Activated T-helper 17 cell treated with anti-CD3 and anti-CD28 coated beads, Interleukin-2, amount 50 U/mL, for 72 hours (primary cell): Measurements from ENCODE around the gene SYT13. TPM values are rescaled to one million over a fixed set of nuclear protein-coding genes. Genes with fewer than 3 reads are reported as not detected.
"Not testable (repeated sequence)": the region's sequence is repeated elsewhere in the genome, so short reads cannot be mapped to it uniquely, and the experiment has no call there.

Experiments used
- ATAC-seq: fragments of 150-1000 bp; cut with Tn5 transposase; replicated peaks from 2 replicates; pipeline ENCODE4 v1.10.0; 2021; ENCODE audit warnings: mild to moderate bottlenecking, moderate library complexity
- H3K27ac Mint-ChIP-seq: one replicate; pipeline ENCODE4 v1.8.0; 2022; ENCODE audit warnings: mixed read lengths
- H3K27me3 Mint-ChIP-seq: one replicate; pipeline ENCODE4 v1.8.0; 2022; ENCODE audit warnings: mixed read lengths
- H3K36me3 Mint-ChIP-seq: one replicate; pipeline ENCODE4 v1.8.0; 2022; ENCODE audit warnings: low read depth, mild to moderate bottlenecking, mixed read lengths
- H3K4me1 Mint-ChIP-seq: one replicate; pipeline ENCODE4 v1.8.0; 2022; ENCODE audit warnings: mixed read lengths
- H3K4me3 Mint-ChIP-seq: one replicate; pipeline ENCODE4 v1.8.0; 2022; ENCODE audit warnings: mild to moderate bottlenecking, mixed read lengths
- H3K9me3 Mint-ChIP-seq: one replicate; pipeline ENCODE4 v1.8.0; 2022; ENCODE audit warnings: mixed read lengths
- total RNA-seq, 2 donors: library from RNA; stranded (reverse); gene quantifications; one replicate each; pipeline ENCODE4 v1.2.3, GENCODE V29; 2022

The SYT13 gene
- total RNA-seq, 2 donors from 2014 or later: not detected

DNA sequence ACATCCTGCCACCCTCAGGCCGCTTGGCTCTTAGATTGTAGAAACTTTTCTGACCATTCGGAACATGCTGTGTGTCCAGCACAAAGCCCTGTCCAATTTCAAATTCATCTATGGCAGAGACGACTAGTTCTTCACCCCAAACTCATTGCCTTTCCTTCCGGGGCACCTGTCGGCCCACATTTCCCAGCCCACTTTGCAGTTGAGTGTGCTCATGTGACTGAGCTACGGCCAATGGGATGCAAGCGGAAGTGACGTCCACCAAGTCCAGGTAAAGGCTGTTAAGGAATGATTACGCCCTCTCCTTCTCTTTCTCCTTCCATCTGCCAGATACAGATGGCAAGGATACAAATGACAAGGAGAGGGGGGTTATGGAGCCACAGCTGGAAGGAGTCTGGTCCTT lies 32.5 kb downstream of the SYT13 start:
- no peak overlapping the region for H3K4me3 Mint-ChIP-seq
- H3K36me3 Mint-ChIP-seq: no peaks in the 10 kb centered on the region
- peaks cover 46% of the 10 kb centered on the region for H3K27me3 Mint-ChIP-seq
- H3K27ac Mint-ChIP-seq: no peak overlapping the region
- no peaks in the 10 kb centered on the region for H3K4me1 Mint-ChIP-seq
- H3K9me3 Mint-ChIP-seq: no peaks in the 10 kb centered on the region
- ATAC-seq: no peak

DNA sequence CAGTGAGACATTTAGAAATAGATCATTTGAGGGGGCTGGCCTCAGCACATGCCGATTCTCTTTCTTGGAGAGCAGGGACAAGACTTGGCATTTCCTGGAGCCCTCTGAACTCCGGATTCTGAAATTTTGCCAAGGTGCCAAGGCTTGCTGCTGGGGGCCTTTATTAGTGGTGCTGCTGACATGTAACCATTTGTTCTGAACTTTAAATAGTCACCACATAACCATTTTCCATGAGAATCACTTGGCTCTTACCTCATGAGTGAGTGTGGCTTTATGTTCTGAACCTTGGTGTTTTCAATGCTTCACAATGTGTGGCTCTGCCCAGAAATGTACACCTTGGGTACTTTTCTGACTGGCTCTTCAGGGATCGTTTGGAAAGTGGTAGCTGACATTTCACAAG lies 33.3 kb downstream of the SYT13 start:
- Mint-ChIP-seq H3K27me3 (peaks cover 41% of the 10 kb centered on the region), H3K36me3 (no peaks in the 10 kb centered on the region), H3K9me3 (no peaks in the 10 kb centered on the region), H3K4me1 (no peaks in the 10 kb centered on the region), H3K27ac (no peak overlapping the region), H3K4me3 (no peak overlapping the region)
- no peak for ATAC-seq

DNA sequence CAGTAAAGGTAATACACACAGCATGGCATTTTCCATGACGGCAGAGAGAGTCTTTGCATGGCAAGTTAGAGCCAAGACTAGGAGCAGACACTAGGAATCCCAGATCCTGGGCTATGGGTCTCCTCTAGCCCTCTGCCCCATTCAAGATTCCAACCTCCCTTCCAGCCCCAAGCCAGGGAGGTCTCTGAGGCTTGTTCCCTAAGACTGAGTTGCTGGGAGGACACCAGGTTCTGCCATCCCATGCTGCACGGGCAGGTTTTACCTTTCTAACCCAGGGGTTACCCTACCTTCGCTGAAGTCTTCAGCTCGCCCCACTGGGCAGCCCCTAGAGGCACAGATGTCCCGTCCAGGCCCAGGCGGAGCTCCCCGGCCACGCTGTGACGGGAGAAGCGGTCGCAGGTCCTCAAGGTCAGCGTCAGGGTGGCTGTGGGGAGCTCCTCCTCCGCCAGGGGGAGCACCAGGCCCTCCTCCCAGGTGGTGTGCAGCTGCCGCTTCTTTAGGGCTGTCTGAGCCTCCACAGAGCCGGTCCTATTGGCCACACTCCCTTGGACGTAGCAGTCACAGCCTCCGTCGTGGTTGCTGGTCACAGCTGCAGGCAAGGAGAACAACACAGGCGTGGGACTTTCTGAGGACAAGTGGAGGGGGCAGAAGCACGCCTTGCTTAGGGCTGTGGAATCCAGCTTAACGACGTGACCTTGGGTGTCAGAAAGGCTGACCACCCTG lies 33.8 kb downstream of the SYT13 start:
- Mint-ChIP-seq H3K36me3 (no peaks in the 10 kb centered on the region), H3K9me3 (no peaks in the 10 kb centered on the region), H3K27ac (no peak overlapping the region), H3K4me3 (no peak overlapping the region), H3K27me3 (peaks cover 39% of the 10 kb centered on the region), H3K4me1 (no peaks in the 10 kb centered on the region)
- ATAC-seq: peak; percentile 51

DNA sequence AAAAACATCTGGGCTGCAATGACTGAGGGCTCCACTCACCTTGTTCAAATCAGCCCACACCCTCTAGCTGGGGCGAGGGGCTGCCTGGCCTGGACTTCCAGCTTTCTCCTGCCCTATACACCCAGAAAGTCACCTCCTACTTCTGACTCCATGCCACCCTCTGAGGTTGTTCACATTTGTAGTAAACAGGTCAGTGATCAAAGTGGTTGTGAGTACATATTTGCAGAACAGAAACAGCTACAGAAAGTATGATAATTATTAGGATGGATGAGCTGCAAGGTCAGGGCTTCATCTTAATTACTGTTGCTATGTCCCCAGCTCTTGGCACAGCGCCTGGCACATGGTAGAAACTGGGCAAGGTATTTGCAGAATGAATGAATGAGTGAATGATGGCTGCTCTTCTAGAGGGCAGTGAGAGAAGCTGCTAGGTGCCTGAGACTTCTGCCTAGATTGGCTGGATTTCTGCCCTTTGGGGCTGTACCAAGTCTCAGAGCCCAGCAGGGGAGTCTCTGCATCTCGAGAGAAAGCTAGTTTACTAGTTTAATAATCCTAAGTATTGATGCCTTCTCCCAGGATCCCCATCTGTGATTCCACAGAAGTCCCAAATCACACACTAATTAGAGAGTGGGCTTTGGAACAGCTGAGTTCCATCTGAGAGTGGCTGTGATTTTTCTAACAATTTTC lies 36.0 kb downstream of the SYT13 start:
- Mint-ChIP-seq H3K4me1 (no peaks in the 10 kb centered on the region), H3K36me3 (no peaks in the 10 kb centered on the region), H3K27me3 (peaks cover 24% of the 10 kb centered on the region), H3K9me3 (no peaks in the 10 kb centered on the region), H3K27ac (no peak overlapping the region), H3K4me3 (no peak overlapping the region)
- ATAC-seq: no peak

DNA sequence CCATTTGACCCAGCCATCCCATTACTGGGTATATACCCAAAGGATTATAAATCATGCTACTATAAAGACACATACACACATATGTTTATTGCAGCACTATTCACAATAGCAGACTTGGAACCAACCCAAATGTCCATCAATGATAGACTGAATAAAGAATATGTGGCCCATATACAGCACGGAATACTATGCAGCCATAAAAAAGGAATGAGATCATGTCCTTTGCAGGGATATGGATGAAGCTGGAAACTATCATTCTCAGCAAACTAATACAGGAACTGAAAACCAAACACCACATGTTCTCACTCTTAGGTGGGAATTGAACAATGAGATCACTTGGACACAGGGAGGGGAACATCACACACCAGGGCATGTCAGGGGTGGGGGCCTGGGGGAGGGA lies 36.8 kb downstream of the SYT13 start:
- not testable (repeated sequence) for H3K36me3 Mint-ChIP-seq, ATAC-seq, H3K9me3 Mint-ChIP-seq, H3K27ac Mint-ChIP-seq, H3K4me3 Mint-ChIP-seq, H3K4me1 Mint-ChIP-seq
- H3K27me3 Mint-ChIP-seq: peaks cover 21% of the 10 kb centered on the region

DNA sequence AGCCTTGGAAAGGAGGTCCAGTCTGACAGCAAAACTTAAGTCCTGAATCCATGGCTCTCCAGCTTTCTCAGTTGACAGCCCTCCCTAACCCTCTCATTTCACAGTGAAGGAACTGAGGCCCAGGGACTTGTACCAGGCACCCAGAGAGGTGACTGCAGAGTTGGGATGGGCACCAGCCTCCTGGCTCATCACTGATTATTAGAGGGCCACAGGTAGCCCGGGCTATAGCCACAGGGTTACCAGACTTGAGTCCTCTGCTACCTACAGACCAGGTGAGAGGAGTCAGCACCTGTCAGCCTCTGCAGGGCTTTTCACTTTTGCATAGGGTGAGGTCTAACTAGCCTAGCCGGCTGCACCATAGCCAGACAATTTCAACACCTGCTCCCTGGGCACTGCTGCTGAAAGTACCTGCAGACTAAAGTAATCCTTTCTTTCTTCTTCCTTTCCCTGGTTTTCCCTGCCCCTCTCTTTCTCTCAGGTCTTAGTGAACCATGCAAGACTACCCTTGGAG lies 37.6 kb downstream of the SYT13 start:
- ATAC-seq: no peak
- no peaks in the 10 kb centered on the region for H3K36me3 Mint-ChIP-seq
- no peak overlapping the region for H3K4me3 Mint-ChIP-seq
- H3K27ac Mint-ChIP-seq: no peak overlapping the region
- H3K4me1 Mint-ChIP-seq: no peaks in the 10 kb centered on the region
- H3K9me3 Mint-ChIP-seq: no peaks in the 10 kb centered on the region
- H3K27me3 Mint-ChIP-seq: peaks cover 16% of the 10 kb centered on the region

DNA sequence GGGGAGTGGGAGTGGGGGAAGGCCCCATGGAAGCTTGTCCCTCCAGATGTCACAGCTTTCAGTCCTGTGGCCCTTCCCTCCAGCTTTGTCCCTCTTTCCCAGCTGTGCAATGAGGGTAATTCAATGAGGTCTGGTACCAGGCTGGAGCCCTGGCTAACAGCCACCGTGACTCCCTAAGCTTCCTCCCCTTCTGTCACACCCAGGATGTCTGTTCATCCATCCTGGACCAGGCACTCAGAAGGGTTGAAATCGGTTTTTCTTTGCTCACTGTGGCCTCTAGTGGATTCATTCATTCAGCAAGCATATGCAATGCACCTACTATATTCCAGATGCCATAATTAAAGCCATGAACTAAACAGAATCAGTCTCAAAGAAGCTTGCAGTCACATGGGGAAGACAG lies 38.7 kb downstream of the SYT13 start:
- Mint-ChIP-seq H3K27ac (no peak overlapping the region), H3K9me3 (no peaks in the 10 kb centered on the region), H3K27me3 (peaks cover 13% of the 10 kb centered on the region), H3K4me3 (no peak overlapping the region), H3K4me1 (no peaks in the 10 kb centered on the region), H3K36me3 (no peaks in the 10 kb centered on the region)
- no peak for ATAC-seq

DNA sequence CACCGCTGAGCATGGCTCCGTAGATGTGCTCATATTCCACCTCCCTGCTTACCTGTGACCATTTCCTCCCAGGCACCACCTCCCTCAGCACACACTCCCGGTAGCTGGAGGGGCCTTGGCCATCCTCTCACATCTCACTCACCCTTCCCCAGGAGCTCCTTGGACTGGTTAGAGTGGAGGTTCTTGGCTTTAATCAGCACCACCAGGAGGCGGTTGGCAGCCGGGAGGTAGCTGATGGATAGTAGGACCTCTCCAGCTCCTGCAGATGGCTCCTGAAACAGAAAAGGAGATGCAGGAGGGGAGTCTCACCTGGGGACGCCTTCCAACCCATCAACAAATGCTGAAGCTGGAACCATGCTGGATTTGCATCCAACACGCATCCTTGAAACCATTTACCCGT lies 39.9 kb downstream of the SYT13 start:
- H3K4me3 Mint-ChIP-seq: no peak overlapping the region
- peaks cover 9% of the 10 kb centered on the region for H3K27me3 Mint-ChIP-seq
- H3K4me1 Mint-ChIP-seq: no peaks in the 10 kb centered on the region
- no peak for ATAC-seq
- H3K9me3 Mint-ChIP-seq: no peaks in the 10 kb centered on the region
- H3K27ac Mint-ChIP-seq: no peak overlapping the region
- H3K36me3 Mint-ChIP-seq: no peaks in the 10 kb centered on the region

DNA sequence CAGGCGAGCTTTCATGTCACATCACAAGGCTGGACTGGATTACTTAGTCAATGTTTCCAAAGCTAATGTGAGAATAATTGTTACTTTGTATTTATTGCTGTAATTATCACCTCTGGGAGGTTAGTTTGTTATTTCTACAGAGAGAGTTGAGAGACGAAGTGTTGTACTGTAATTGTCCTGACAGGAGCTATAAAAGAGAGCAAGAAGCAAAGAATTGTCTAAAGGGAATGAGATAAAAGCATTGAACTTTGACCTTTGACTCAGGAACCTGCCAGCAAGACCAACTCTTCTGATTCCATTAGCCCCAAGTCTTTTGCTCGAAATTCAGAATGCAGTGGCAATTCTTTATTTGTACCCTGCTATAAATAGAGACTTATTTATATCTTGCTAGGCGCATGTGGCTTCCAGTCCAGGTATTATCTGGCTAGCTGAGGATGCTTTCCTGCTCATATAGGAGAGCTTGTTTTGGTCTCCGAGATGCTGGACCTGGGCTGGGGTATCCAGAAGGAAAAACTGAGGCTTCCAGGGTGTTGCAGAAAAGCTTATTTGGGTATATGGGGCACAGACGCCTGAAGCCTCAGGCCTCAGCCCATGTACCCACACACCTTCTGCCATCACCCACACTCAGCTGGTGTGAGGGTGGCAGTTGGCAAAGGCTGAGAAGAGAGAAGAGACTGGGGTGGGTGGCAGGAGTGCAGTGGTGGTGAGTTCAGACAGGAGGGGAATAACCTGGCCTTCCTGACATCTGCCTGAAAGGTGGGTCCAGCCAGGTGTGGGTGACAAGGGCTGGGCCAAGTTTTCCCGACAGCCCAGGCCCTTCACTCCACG lies 40.7 kb downstream of the SYT13 start:
- Mint-ChIP-seq H3K9me3 (no peaks in the 10 kb centered on the region), H3K36me3 (no peaks in the 10 kb centered on the region), H3K4me3 (no peak overlapping the region), H3K4me1 (no peaks in the 10 kb centered on the region), H3K27me3 (peaks cover 4% of the 10 kb centered on the region), H3K27ac (no peak overlapping the region)
- ATAC-seq: no peak

DNA sequence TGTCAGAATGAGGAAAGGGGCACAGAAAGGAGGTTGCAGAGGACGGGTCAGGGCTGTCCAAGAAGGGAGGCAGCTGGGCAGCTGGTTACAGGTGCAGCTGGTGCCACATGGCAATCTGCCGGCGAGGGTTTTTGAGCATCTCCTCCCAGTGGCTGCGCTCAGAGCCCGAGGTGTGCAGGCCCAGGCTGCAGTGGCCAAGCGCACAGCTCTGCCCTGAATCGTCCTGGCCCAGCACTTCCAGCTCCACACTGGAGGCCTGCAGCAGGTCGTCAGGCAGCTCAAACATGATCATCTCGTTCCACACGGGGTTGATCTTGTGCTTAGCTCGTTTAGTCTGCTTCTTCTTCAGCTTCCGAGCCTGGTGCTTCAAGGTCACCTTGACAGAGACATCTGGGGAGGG lies 42.2 kb downstream of the SYT13 start:
- no peaks in the 10 kb centered on the region for H3K4me1 Mint-ChIP-seq
- no peaks in the 10 kb centered on the region for H3K9me3 Mint-ChIP-seq
- H3K27ac Mint-ChIP-seq: no peak overlapping the region
- no peaks in the 10 kb centered on the region for H3K36me3 Mint-ChIP-seq
- no peak overlapping the region for H3K4me3 Mint-ChIP-seq
- ATAC-seq: no peak
- H3K27me3 Mint-ChIP-seq: peaks cover 8% of the 10 kb centered on the region

DNA sequence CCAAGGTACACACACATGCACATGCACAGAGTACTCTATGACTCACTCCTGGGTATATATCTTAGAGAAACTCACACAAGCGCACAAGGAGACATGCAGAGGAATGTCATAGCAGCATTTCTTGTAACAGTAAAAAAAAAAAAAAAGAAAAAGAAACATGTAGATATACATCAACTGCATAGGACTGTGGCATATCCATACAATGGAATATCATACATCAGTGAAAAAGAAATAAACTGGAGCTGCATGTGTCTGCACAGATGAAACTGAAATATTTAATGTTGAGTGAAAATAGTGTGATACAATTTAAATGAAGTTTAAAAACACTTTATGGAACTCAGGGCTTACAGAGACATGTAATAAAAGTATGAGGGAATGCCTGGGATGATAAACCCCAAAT lies 46.4 kb downstream of the SYT13 start:
- Mint-ChIP-seq H3K4me1 (no peaks in the 10 kb centered on the region), H3K27me3 (peaks cover 20% of the 10 kb centered on the region), H3K36me3 (no peaks in the 10 kb centered on the region), H3K4me3 (no peak overlapping the region), H3K27ac (no peak overlapping the region), H3K9me3 (no peaks in the 10 kb centered on the region)
- ATAC-seq: no peak

DNA sequence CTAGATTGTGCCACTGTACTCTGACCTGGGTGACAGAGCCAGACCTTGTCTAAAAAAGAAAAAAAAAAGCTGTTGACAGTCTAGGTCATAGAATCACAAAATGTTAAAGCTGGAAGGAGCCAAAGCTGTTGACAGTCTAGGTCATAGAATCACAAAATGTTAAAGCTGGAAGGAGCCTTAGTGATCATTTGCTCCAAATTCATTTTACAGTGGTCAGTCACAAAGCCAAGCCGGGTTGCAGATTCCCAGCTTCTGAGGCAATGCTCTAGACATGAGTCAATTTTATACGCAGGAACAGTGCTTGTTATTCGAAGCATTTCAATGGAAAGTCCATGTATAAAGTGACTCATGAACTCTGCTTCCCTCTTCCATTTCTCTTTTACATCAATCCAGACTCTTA lies 47.4 kb downstream of the SYT13 start:
- H3K27me3 Mint-ChIP-seq: peaks cover 20% of the 10 kb centered on the region
- no peaks in the 10 kb centered on the region for H3K4me1 Mint-ChIP-seq

DNA sequence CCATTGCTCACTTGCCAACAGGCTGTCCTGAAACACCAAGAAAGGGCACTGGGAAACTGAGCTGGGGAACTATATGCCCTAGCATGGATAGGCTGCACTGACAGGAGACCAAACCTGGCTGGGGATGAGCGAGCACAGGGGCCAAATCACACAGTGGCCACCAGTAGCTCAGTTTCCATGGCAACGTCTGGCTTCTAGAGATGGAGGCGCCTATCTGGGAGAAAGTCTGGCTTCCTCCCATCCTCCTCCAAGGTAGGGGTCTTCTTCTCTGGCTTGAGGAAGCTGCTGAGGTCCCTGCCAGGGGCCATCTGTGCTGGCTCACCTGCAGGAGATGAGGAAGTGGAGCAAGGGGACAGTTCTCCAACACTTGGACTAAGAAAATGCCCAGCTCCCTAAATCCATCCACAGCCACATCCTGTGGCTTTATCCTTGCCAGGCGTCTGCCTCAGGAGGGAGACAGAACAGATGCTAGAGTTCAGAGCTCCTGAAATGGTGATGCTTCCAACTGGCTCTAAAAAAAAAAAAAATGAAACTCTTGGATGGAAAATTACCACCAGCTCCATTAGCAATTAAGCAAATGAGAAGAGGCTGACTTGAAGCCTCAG lies 48.3 kb downstream of the SYT13 start:
- Mint-ChIP-seq H3K4me3 (no peak overlapping the region), H3K27me3 (peaks cover 20% of the 10 kb centered on the region), H3K27ac (no peak overlapping the region), H3K36me3 (no peaks in the 10 kb centered on the region), H3K9me3 (no peaks in the 10 kb centered on the region), H3K4me1 (no peaks in the 10 kb centered on the region)
- no peak for ATAC-seq

More for the DNA sequence above, 47.4 kb downstream of the SYT13 start:
- Mint-ChIP-seq H3K9me3 (no peaks in the 10 kb centered on the region), H3K4me3 (no peak overlapping the region), H3K27ac (no peak overlapping the region), H3K36me3 (no peaks in the 10 kb centered on the region)
- ATAC-seq: no peak

DNA sequence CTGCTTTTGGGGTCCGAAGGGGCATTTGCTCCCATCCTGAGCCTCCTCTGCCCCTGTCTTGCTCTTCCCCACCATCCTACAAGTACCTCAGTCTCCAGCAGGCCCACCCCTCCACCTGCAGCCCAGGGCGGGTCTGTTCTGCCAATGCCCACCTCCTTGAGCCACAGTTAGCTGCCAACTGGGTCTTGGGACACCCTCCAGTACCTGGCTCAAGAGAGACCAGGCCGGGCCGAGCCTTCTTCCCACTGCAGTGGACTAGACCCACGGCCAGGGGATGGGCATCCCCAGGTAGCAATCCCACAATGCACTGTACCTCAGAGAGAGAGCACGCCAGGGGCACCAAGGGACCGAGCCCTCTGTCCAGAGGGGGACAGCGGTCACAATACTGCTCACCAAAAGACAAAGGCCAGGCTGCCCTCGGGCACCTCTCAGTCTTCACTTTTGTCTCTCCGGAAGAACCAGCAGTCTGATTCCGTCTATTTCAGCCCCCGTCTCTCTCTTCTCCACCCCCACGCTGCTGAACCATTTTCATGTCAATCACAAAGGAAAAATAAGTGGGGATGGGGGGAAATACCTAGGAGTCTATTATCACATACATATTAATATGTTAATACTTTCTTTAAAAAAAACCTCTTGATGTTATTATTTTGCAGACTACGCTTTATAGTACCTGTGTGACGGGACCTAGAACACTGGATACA lies 51.7 kb downstream of the SYT13 start:
- H3K27ac Mint-ChIP-seq: no peak overlapping the region
- ATAC-seq: no peak
- no peaks in the 10 kb centered on the region for H3K4me1 Mint-ChIP-seq
- peaks cover 14% of the 10 kb centered on the region for H3K27me3 Mint-ChIP-seq
- no peak overlapping the region for H3K4me3 Mint-ChIP-seq
- no peaks in the 10 kb centered on the region for H3K9me3 Mint-ChIP-seq
- no peaks in the 10 kb centered on the region for H3K36me3 Mint-ChIP-seq
